Mesodermal cell (in vitro differentiated cells): ENCODE measurements around the gene NRGN.

Source experiments
- H3K27ac ChIP-seq: 2 replicates; pipeline ENCODE4 v1.7.0; 2013; ENCODE audit warnings: mild to moderate bottlenecking, low read depth, low read length, moderate library complexity; ENCODE audit not compliant: severe bottlenecking
- H3K36me3 ChIP-seq: 2 replicates; pipeline ENCODE4 v1.7.1; 2013; ENCODE audit warnings: mild to moderate bottlenecking, low read length, moderate library complexity; ENCODE audit not compliant: control insufficient read depth, insufficient read depth
- H3K4me1 ChIP-seq: one replicate; pipeline ENCODE4 v1.7.1; 2013; ENCODE audit warnings: mild to moderate bottlenecking, low read length; ENCODE audit not compliant: insufficient read depth, control insufficient read depth, poor library complexity, severe bottlenecking
- H3K4me3 ChIP-seq: 2 replicates; pipeline ENCODE4 v1.7.0; 2013; ENCODE audit warnings: low read length, control low read depth, mild to moderate bottlenecking; ENCODE audit not compliant: insufficient read depth, poor library complexity, severe bottlenecking; ENCODE audit errors: extremely low read depth
- H3K9me3 ChIP-seq: 2 replicates; pipeline ENCODE4 v1.7.1; 2013; ENCODE audit warnings: mild to moderate bottlenecking, low read length, moderate library complexity; ENCODE audit not compliant: control insufficient read depth
- WGBS, 2 experiments: methylation state at CpG; one replicate each; pipeline ENCODE4 v1.1.5; 2013; ENCODE audit warnings: missing lambda C conversion rate in 2 of 2; ENCODE audit not compliant: insufficient coverage in 2 of 2; 5-methylcytosine and 5-hydroxymethylcytosine counted together

The NRGN gene

DNA sequence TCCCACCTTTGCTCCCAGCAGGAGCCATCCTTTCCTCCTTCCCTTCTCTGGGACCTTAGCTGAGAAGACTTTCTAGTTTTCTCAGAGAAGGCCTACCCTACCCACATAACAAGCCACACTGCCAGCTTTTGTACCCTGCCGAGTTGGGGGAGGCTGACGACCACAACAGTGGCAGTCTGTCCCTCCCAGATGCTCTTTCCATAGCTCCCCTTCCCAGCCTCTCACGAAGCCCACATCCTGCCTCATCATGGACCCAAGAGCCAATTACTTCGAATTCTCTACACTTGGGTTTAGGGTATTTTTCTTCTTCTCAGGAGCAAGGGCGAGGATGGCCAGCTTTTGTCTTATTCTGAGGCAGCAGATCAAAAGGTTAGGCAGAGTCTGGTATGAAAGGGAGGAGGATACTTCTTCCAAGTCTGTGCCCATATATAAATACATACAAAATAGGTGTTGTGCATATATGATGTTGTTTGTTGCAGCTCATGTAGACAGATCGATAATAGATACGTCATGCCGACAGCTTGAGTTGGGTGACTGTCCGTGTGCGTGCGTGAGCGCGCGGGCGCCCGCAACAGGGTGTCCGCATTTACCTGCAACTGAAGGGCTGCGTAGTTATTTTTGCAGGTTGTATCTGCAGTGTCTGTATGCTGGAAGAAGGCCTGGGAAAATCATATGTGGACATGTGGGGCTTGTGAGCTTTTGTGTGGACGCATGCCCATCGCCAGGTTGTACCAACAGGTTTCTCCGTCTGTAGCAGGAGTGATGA is 846 bp upstream of the NRGN start:
- H3K4me3 ChIP-seq, result no peak overlapping the region
- peaks cover 4% of the 10 kb centered on the region for H3K36me3 ChIP-seq
- no peak overlapping the region for H3K27ac ChIP-seq
- H3K4me1 ChIP-seq, result peaks cover 18% of the 10 kb centered on the region
- 92 to 94% methylated on average over 14 to 18 of the region's 21 CpGs for WGBS, 2 experiments
- no peaks in the 10 kb centered on the region for H3K9me3 ChIP-seq

- Histone ChIP-seq H3K4me3 (peak overlapping the region; percentile 63), H3K27ac (peak overlapping the region; percentile 6)
- 5 to 7% methylated on average over 26 to 32 of the region's 37 CpGs for WGBS, 2 experiments
Observed at GRCh38 chr11:124740277-124740882, 638 bp downstream of the NRGN start.

DNA sequence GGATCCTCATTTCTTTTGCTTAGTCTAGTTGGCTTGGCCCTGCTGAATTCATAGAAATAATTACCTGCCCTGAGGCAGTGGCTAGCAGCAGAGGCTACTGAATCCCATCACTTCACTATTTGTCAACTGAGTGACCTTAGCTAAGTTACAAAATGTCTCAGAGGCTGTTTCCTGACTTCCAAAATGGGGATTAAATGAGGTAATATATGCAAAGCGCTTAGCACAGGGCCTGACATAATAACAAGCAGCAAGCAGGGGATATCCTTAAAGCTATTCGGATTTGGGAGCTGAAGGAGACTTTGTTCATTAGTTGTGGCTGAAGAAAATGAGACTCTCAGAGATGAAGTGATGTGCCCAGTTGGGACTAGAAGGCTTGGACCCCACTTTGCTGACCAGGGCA is 2.8 kb downstream of the NRGN start:
- 94 to 95% methylated on average over 2 of the region's 2 CpGs for WGBS, 2 experiments
- Histone ChIP-seq H3K9me3 (no peaks in the 10 kb centered on the region), H3K27ac (no peak overlapping the region)

More at GRCh38 chr11:124740277-124740882, 638 bp downstream of the NRGN start:
- Histone ChIP-seq H3K4me1 (peaks cover 18% of the 10 kb centered on the region), H3K9me3 (no peaks in the 10 kb centered on the region), H3K36me3 (peaks cover 4% of the 10 kb centered on the region)

DNA sequence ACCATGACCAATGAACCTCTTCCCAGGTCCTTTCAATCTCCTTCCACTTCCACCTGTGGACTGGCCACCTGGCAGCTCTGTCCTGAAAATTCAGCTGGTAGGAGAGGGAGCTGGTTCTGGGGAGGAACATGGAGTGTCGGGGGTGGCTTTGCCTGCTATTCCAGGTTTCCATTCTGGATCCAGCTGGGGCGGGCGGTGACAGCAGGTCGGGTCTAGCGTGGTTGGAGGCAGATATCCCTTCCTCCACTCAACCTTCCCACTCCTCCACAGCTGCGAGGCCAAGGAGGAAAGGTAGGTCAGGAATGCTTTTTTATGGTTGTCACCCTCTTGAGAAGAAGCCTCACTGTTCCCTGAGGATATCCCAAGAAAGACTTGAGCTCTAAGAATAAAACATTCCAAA is 3.3 kb downstream of the NRGN start:
- 60 to 83% methylated on average over 1 of the region's 6 CpGs for WGBS, 2 experiments
- peaks cover 4% of the 10 kb centered on the region for H3K36me3 ChIP-seq
- H3K4me1 ChIP-seq, result peaks cover 31% of the 10 kb centered on the region

More for the DNA sequence above, 2.8 kb downstream of the NRGN start:
- peaks cover 4% of the 10 kb centered on the region for H3K36me3 ChIP-seq
- H3K4me1 ChIP-seq, result peaks cover 31% of the 10 kb centered on the region
- no peak overlapping the region for H3K4me3 ChIP-seq

GRCh38 chr11:124745270-124745834 is 5.6 kb downstream of the NRGN start:
- Histone ChIP-seq H3K36me3 (peaks cover 8% of the 10 kb centered on the region), H3K4me3 (peak overlapping the region; percentile 23), H3K9me3 (no peaks in the 10 kb centered on the region), H3K27ac (no peak overlapping the region), H3K4me1 (peaks cover 34% of the 10 kb centered on the region)
- 10 to 11% methylated on average over 16 to 25 of the region's 44 CpGs for WGBS, 2 experiments

More for the DNA sequence above, 3.3 kb downstream of the NRGN start:
- Histone ChIP-seq H3K9me3 (no peaks in the 10 kb centered on the region), H3K27ac (no peak overlapping the region), H3K4me3 (no peak overlapping the region)

GRCh38 chr11:124745835-124746620 is 6.3 kb downstream of the NRGN start:
- WGBS, 2 experiments, result 7 to 10% methylated on average over 22 to 28 of the region's 41 CpGs
- H3K27ac ChIP-seq, result no peak overlapping the region

DNA sequence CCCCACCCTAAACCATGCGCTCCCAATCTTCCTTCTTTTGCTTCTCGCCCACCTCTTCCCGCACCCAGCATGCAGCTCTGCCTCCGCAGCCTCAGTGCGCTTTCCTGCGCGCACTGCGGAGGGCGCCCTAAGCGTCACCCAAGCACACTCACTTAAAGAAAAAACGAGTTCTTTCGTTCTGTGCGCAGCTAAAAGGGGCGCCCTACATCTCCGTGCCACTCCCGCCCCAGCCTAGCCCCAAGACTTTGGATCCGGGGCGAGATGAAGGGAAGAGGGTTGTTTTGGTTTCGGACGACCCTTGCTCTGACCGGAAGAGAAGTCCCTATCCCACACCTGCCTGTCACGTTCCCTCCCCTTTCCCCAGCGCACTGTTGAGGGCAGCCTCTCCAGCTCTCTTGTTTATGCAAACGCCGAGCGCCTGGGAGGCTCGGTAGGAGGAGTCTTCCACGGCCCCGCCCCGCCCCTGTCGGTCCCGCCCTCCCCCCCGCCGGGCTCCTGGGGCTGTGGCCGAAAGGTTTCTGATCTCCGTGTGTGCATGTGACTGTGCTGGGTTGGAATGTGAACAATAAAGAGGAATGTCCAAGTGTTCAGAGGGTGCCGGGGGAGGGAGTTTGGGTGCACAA is 7.0 kb downstream of the NRGN start:
- 4 to 13% methylated on average over 10 to 15 of the region's 37 CpGs for WGBS, 2 experiments

More at GRCh38 chr11:124745835-124746620, 6.3 kb downstream of the NRGN start:
- peaks cover 34% of the 10 kb centered on the region for H3K4me1 ChIP-seq
- H3K4me3 ChIP-seq, result peak overlapping the region; percentile 23
- peaks cover 8% of the 10 kb centered on the region for H3K36me3 ChIP-seq
- H3K9me3 ChIP-seq, result no peaks in the 10 kb centered on the region

DNA sequence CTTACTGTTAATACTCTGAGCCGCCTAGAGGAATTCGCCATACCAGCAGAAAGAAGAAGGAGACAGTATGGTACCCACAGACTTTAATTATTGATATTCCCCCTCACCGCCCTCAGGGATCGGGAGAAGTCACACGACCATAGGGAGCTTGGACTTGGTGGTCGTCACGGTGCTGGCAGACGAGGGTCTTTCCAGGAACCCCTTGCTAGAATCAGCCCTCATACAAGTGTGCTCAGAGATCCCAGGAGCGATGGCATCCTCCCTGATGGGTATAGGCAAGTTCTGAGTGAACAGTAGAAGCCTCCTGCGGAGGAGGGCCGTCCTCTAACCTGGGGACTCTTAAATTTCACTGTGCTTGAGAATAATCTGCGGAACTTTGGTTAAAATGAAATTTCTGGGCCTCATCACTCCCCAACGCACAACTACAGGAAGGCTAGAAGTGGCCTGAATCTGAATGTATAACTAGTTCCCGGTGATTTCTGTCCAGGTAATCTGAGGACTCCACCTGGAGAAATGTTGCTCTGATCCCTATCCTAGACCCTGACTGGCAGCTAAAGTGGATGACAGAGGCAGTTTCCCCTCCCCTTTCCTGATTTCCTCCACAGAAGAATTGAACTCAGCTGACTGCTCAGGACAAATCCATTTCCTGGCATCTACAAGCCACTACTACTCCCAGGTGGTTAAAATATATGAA is 7.8 kb downstream of the NRGN start:
- Histone ChIP-seq H3K4me3 (no peak overlapping the region), H3K9me3 (no peaks in the 10 kb centered on the region), H3K36me3 (peaks cover 6% of the 10 kb centered on the region), H3K4me1 (peaks cover 29% of the 10 kb centered on the region), H3K27ac (peak overlapping the region; percentile 36)
- 61 to 65% methylated on average over 12 to 14 of the region's 14 CpGs for WGBS, 2 experiments

More for the DNA sequence above, 7.0 kb downstream of the NRGN start:
- Histone ChIP-seq H3K4me3 (peak overlapping the region; percentile 23), H3K9me3 (no peaks in the 10 kb centered on the region), H3K4me1 (peaks cover 32% of the 10 kb centered on the region), H3K36me3 (peaks cover 8% of the 10 kb centered on the region), H3K27ac (no peak overlapping the region)

DNA sequence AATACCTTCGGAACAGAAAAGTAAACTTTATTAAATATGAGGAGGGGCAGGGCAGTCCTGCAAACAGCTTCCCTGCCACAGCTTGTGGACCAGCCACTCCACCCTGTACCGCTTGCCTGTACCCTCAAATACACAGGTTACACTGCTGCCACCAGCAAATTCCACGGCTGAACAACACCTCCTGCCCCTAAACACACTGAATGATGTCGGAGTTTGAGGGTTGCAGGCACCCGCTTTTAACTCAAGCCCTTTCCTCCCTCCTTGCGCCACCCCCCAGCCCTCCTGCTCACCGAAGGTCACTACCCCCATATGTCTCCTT is 8.3 kb downstream of the NRGN start:
- H3K4me3 ChIP-seq, result no peak overlapping the region
- H3K36me3 ChIP-seq, result peaks cover 4% of the 10 kb centered on the region
- H3K27ac ChIP-seq, result no peak overlapping the region
- peaks cover 29% of the 10 kb centered on the region for H3K4me1 ChIP-seq
- H3K9me3 ChIP-seq, result no peaks in the 10 kb centered on the region
- 91 to 97% methylated on average over 4 to 5 of the region's 7 CpGs for WGBS, 2 experiments
